Stimulated activated CD4-positive, alpha-beta T cell treated with anti-CD3 and anti-CD28 coated beads, Interleukin-2, amount 100 ng/mL, for 48 hours (primary cell): ENCODE data around the gene TMEM45A.
"Not testable (repeated sequence)": the region's sequence is repeated elsewhere in the genome, so short reads cannot be mapped to it uniquely, and the experiment has no call there.

ENCODE experiments used
- DNase-seq, 2 donors: peaks; one replicate each; pipeline ENCODE4 v3.0.0-alpha.2; 2020

The TMEM45A gene

DNA sequence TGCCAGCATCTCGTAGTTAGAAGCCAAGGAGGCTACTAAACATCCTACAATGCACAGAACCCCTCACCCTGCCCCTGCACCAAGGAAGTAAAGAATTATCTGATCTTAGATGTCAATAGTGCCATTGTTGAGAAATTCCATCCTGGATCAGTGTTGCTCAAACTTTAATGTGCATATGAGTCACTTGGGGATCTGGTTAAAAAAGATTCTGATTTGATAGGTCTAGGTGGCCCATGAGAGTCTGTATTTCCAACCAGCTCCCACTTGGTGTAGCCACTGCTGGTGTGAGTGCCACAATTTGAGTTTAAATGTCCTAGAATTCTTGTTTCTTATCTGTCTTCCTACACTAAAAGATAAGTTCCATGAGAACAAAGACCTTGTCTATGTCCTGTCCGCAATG is 43.7 kb downstream of the TMEM45A start:
- no peak for DNase-seq

DNA sequence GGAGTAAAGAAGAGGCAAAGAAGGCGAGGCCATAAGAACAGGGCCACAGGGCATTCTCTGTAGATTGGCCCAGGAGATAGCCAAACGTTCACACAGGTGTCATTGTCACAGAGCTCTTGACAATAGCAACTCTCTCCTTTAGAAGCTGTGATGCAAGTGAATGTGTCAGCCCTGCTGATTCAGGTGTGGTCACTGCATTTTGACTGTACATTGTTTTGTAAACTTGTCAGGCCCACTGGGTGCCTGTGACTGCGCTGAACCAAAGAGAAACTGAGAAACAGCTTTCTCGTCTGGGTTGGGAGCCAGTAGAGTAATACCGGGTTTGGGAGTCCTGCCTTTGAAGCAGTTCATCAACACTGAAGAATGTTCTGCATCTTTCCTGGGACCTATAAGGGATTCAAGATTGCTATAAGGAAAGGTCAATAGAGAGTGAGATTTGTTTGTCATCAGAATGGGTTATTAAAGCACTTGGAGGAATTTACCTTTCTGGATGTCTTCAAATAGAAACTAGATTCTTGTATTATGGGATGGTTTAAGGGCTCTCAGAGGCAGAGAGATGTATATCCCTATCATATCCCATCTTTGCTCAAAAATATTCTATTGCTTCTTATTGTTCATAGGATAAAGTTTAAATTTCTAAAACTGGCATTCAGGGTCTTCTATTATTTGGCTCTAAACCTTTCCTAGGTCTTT is 45.4 kb downstream of the TMEM45A start:
- DNase-seq = no peak

DNA sequence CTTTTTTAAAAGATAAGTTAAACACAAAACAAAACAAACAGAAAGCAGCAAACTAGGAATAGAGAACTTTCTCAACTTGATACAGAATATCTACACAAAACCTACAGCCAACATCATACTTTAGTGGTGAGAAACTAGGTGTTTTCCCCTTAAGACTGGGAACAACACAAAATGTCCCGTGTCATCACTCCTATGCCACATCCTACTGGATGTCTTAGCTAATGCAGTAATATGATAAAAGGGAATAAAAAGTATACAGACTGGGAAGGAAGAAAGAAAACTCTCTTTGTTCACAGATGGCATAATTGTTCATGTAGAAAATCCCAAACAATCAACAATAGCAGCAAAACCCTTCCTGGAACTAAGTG is 45.9 kb downstream of the TMEM45A start:
- no peak for DNase-seq

DNA sequence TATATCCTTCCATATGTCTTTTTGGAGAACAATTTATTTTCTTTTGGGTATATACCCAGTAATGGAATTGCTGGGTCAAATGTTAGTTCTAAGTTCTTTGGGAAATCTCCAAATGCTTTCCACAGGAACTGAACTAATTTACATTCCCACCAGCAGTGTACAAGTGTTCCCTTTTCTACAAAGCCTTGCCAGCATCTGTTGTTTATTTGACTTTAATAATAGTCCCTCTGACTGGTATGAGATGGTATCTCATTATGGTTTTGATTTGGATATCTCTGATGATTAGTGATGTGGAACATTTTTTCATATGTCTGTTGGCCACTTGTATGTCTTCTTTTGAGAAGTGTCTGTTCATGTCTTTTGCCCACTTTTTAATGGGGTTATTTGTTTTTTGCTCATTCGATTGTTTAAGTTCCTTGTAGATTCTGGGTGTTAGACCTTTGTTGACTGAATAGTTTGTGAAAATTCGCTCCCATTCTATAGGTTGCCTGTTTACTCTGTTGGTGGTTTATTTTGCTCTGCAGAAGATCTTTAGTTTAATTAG is 48.4 kb downstream of the TMEM45A start:
- no peak for DNase-seq

DNA sequence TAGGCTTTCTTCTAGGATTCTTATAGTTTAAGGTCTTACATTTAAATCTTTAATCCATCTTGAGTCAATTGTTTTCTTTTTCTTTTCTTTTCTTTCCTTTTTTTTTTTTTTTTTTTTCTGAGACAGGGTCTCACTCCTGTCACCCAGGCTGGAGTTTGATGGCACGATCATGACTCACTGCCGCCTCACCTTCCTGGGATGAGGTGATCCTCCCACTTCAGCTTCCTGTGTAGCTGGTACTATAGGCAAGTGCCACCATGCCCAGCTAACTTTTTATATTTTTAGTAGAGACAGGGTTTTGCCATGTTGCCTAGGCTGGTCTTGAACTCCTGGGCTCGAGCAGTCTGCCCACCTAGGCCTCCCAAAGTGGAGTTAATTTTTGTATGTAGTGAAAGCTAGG is 49.0 kb downstream of the TMEM45A start:
- DNase-seq = not testable (repeated sequence)

DNA sequence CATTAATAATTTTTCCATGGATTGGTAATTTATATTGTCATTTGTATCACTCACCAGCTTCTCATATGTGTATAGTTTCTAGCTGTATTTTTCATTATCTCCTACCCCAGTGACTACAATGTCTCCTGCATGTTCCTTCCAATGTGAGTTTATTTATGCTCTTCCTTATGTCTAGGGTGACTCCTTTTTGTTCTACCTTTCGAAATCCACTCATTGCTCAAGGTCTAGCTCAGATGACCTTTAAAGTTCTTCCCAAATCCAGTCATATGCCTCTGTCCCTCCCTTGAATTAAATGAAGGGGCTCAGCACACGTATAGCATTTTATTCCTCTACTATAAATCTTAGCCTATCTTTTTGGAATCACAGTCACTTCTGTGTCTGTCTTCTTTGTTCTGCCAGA is 53.0 kb downstream of the TMEM45A start:
- no peak for DNase-seq

DNA sequence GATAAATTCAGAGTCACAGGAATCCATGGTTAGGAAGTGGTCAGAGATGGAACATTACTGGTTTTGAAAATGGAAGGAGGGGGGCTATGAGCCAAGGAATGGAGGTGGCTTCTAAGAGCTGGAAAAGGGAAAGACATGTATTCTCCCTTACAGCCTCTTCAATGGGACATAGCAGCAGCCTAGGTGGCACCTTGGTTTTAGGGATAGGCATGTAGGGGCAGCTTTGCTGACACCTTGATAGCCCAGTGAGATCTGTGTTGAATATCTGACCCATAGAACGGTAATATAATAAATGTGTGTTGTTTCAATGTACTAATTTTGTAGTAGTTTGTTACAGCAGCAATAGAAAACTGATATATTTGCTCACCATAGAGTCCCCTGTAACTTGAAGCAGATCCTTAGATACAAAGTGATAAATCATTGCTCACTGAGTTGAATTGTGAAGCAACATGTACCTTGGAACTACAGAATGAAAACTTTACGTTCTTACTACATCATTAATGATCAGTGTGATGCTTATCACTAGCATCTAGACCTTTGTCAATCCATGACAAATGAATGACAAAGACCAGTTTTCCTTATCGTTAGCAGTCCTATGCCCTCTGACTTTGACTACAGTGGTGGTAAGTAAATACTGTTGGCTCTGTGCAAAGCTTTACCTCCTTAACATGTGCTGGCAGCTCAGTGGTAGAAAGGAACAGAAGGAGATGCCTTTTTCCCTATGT is 53.8 kb downstream of the TMEM45A start:
- DNase-seq = no peak

DNA sequence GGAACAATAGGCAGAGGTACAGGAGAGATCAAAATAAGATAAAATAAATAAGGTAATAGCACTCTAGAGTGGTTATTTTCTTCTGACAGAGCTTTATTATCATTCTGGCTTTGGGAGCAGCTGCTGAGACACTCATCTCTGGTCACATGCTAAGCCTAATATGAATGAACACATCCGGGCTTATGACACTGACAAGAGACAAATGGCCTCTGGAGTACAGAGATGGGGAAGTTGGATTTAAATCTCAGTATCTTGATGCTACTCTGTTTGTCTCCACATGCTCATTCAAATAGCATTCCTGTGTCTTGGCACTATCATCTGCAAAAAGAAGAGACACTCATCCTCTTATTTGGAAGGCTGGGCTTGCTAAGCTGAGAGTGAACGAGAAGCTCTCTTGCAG is 55.6 kb downstream of the TMEM45A start:
- DNase-seq = no peak

DNA sequence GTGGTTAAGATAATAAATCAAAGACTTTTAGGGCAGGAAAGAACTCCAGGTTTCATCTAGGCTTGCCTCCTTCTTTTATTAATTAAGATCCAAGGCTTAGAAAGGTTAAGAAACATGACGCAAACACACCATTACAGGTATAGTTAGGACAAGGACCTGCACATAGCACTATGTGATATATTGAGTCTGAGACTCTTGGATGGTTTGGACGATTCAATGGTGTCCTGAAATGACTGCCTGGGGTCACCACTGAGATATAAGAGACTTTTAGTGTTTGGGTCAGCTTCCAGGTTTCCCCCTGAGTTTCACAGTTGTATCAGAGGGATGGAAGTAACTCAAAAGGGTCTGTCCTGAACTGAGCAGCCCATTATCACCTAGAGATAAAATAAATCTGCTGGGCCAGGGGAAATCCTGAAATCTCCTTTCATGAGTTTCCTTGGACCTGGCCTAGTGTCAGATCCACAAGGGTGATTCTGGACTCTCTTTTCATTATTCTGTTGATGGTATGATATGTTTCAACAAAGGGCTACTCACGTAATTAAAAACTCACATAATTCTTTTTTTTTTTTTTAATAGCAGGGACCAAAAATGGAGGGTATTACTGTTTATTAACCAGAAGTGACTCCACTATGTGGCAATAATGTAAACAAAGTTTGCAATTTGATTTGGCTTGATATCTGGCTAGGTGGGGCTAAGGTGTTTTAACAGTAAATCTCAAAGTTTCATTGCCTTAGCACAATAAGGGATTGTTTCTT is 61.4 kb downstream of the TMEM45A start:
- no peak for DNase-seq

DNA sequence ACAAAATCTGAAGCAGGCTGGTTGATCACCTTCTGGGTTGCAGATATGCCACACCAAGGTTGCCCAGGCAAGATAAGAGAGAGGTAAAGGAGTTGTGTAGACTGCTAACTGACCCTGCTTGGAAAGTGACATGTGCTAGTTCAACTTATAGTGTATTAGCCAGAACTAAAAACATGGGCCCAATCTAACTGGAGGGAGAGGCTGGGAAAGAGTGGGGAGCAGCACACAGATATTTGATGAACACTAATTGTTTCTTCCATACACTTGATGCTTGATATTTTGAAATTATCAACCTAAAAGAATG is 61.9 kb downstream of the TMEM45A start:
- no peak for DNase-seq

DNA sequence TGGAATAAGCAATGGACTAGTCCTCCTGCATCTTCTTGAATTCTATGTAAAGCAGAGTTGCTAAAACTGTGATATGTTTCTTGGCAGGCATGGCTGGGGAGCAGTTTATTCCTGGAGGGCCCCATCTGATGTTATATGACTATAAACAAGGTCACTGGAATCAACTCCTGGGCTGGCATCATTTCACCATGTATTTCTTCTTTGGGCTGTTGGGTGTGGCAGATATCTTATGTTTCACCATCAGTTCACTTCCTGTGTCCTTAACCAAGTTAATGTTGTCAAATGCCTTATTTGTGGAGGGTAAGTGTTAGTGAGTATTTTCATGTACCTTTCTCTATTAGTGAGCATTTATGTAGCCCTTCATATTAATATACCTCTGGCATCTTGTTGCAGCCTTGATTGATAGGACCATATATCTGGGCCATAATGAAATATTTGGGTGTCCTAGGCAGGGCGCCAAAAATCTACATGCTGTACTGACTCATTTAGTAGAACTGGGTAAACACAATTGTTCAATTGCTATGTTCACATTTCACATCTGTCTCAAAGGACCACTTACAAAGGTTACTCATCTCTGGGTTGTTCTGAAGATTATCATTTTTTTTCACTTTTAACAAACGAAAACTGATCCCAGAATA is 64.4 kb downstream of the TMEM45A start:
- no peak for DNase-seq

DNA sequence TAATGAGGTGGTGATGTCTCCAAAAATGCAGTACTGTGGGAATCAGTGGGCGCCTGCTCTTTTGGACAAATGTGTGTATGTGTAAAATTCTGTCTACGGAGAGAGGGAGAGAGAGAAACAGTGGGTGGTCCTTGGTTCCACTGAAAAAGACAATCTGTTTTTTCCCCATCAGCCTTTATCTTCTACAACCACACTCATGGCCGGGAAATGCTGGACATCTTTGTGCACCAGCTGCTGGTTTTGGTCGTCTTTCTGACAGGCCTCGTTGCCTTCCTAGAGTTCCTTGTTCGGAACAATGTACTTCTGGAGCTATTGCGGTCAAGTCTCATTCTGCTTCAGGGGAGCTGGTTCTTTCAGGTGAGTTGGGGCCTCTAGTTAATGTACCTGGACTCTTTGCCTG is 65.8 kb downstream of the TMEM45A start:
- no peak for DNase-seq

DNA sequence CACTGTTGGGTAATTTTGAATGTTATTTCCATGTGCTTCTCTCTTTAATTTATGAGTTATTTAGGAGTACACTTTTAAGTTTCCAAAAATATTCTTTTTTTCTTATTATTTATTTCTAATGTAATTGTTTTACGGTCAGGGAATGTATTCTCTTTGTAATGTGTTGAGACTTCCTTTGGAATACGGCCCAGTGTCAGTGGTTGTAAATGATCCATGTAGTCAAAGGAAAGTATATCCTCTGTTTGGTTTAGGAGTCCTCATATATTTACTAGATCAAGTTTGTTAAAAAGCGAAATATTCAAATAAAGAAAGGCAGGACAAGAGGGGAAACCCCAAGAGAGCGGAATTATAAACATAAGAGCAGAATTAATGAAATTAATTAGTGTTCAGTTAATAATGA is 68.0 kb downstream of the TMEM45A start:
- no peak for DNase-seq

DNA sequence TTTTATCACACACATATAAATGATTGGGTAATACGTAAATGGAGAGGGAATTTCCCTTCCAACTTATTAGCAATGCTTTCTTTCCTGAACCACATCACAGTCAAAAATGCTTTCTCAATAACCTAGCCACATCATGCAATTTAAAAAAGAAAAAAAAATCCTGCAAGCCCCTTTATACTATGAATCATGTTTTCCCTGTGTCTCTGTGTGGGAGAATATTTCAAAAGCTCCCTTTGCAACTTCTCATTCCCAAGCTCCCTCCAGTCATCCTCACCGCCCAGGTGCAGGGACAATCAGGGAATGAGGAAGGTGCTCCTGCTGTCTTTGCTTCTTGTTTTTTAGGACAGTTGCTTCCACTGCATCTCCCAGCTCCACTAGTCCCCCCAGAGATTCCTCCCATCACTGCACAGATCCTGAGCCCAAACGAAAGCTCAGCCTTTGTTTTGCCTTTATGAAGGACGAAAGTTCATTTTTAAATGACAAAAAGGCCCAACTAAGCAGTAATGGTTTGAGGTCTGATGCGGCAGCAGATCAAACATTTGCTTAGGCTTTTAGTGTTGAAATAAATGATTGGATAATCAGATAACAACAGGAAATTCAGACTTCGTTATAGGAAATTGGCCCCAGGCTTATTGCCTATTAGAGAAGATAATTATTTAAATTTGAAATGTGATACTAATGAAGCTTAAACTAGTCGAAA is 69.2 kb downstream of the TMEM45A start:
- no peak for DNase-seq

DNA sequence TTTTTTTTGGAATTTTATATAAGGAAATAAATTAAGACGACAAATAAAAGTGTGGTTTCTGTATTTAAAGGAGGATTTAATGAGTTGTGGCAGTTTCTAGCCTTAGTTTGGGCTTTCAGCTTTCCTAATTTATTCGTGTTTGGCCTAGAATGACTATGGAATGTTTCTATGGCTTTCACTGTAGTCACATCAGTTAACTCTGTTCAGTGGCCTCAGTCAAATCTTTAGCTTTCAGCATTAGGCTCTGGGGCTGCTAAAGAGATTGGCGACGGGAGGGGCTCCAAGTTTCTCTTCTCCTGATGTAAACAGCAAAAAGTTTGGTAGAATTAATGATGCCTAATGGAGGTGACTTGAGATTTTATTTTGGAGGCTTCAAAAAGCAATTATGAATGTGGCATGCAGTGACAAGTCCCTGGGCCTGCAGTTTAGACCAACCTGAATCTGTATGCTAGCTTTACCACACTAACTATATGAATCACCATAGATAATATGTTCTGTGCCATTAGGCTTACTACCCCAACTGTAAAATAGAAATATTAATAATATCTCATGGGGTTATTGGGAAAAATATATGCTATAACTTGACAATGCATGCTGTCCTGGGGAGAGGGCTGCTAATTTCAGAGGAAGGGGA is 69.9 kb downstream of the TMEM45A start:
- DNase-seq = no peak

DNA sequence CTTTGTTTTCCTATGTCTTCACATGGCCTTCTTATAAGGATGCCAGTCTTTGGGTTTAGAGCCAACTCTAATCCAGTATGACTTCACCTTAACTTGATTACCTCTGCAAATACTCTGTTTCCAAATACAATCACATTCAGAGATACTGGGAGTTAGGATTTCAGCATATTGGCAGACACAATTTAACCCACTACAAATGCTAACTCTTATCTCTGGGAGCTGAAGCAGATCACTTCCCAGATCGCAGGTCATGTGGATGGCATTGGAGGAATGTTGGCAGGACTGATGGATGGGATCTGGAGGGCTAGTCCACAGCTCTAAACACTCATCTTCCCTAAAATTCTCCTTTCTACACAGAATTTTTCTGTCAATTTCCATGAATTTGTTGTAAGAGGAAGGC is 70.8 kb downstream of the TMEM45A start:
- DNase-seq = no peak

DNA sequence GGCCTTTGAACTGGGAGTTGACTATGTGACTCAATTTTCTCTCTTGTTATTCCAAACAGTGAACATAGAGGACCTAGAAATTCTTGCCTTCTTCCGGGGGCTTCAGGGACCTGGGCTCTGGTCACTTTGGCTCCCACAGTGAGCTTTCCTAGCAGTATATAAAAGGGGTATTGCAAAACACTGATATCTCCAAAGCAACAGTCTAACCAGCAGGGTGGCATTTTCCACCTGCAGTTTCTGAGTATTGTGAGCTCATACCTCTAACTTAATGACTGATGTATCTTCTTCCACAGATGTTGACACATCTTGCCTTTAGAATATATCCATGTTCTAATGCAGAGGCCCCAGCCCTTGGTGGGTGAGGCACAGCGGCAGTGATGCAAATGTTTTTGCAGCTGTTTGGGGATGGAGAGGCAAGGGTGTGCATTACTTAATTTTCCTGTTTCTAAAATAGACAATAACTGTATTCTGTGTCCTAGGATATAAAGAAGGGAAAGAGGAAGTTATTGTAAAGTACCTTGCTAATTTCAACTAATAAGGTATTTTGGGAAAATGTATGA is 71.3 kb downstream of the TMEM45A start:
- no peak for DNase-seq

DNA sequence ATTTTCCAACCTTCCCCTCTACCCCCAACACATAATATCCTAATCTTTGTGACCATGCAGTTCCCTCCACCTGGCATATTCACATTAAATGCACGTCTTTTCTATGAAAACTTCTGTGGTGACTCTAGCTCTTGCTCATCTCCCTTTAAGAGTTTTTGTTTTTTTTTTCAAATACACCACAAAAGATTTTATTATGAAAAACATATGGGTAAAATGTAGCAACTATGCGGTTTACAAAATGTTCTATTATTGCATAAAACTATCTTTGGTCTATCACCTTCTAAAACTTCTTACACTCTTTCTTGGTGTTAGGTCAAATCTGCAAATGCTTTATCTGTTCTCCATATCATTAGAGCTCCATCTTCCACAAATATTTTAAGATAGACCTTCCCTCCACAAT is 78.4 kb downstream of the TMEM45A start:
- no peak for DNase-seq

DNA sequence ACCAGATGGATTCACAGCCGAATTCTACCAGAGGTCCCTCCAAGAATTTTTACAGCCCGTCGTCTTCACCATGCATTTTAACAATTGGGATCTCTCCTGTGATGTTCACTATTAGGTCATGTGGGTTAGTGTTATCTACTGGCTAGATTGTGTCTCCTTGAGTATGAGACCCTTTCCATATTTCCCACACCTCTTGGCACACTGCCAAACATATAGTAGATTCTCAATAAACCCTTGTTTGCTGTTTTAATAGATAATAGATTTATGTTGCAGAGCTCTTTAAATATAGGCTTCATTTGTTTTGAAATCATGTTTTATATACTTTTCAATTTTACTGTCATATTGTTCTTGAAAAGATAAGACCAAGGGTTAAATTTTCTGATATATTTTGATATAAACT is 82.1 kb downstream of the TMEM45A start:
- DNase-seq = no peak

DNA sequence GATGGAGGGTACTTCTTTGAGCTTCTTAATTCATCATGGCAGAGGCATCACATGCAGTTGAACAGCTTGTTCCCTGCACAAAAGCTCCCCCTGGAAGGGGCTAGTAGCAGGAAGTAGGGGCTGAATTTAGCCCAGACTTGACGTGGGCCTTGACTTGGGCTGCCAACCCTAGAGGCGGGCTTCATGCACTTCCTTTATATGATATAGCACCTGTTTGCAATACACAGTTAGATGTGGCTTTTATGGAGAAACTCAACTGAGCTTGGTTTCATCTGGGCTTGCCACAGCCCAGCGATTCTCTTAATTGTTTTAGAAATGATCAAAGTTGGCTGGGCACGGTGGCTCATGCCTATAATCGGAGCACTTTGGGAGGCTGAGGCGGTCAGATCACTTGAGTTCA is 83.3 kb downstream of the TMEM45A start:
- DNase-seq = no peak

DNA sequence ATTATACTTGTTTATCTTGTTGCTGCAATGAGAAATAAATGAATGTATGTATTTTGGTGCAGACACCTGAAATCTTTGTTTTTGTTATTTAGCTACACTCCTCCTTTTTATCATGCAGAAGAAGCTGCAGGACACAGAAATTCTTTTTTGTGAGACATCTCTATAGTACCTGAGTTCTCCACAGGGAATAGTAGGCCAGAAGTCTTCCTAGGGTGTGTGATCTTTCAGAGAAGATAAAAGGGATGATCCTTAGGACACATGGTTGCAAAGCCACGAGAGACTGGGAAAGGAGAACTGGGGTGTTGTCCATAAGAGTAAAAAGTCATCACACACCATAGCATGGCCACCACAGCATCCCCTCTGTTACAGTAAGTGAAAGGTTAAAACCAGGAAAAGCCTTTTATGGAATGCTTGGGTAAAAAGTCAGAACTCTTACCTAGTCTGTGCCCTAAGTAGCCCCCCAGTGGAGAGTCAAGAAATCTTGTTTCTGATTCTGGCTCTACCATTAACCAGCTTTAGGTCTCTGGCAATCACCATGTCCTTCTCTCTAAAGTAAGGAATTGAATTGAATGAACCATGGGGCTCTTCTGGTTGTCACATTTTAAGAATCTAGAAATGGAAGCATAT is 85.1 kb downstream of the TMEM45A start:
- no peak for DNase-seq

DNA sequence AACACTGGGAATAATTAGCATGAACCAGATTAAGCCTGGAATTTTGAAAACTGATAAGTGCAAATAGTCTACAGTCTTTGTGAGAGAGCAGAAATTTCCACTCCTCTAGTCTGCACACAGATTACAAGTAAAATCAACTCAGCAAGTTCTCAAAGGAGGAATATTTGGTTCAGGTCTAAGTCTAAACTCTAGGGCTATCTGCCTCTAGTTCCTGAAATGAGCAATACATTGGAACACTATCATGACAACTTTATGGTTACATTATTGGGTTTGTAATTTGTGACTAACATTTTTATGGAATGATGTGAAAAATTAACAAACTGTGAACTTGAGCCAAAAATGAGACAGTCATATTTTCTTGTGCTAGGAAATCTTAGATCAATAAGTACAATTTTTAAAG is 86.2 kb downstream of the TMEM45A start:
- no peak for DNase-seq
